Sciatic nerve (tissue), 2 donors: Measurements from ENCODE around the gene ABTB2. TPM values are rescaled to one million over a fixed set of nuclear protein-coding genes. Genes with fewer than 3 reads are reported as not detected.

Source experiments
- ATAC-seq: fragments of 200-7000 bp; cut with Tn5 transposase; one replicate; pipeline ENCODE4 v1.9.1; 2020; ENCODE audit warnings: mild to moderate bottlenecking, moderate library complexity
- DNase-seq: peaks from one replicate; pipeline ENCODE4 v3.0.0-alpha.2; 2020; ENCODE audit warnings: low spot score
- intact Hi-C: fragments of 100-400 bp; cut with DNase I; formaldehyde crosslinking; loops from one replicate; pipeline ENCODE4 v1.14.2; 2022
- total RNA-seq: library from RNA; stranded (reverse); fragmentation: NEBNext Ultra II Directional; extraction: Animal tissue kit (Norgen Biotek cat#: 25700); gene quantifications from one replicate; pipeline ENCODE4 v1.2.1, GENCODE V29; 2021
- donor health status: DM: no; HTN: no; CAD: no.
- donor health status: DM: no; HTN: no; CAD: no.

ABTB2 gene
- total RNA-seq, 1 donor from 2014 or later, result 10.5 TPM

GRCh38 chr11:34327804-34328631 is 29.8 kb downstream of the ABTB2 start:
- DNase-seq (peak; percentile 81), ATAC-seq (peak; percentile 88)
- intact Hi-C loops, result no loop called here

- DNase-seq (no peak), ATAC-seq (no peak)
- intact Hi-C loops, result no loop called here
These were observed 33.3 kb downstream of the ABTB2 start for GRCh38 chr11:34324466-34324865.

DNA sequence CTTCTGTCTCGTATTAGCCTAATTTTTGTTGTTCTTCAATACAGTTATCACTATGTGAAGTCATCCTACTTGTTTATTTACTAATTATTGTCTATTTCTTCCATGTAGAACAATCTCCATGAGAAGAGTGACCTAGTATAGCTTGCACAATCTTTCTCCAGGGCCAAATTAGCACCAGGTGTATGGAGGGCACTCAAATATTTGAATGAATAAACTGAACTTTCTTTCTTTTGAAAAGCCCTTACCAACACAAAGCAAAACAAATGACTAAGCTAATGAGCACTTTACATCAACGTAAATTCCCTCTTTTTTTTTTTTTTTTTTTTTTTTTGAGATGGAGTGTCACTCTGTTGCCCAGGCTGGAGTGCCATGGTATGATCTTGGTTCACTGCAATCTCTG is 34.2 kb downstream of the ABTB2 start:
- ATAC-seq (no peak), DNase-seq (no peak)
- intact Hi-C loops, result no loop called here

DNA sequence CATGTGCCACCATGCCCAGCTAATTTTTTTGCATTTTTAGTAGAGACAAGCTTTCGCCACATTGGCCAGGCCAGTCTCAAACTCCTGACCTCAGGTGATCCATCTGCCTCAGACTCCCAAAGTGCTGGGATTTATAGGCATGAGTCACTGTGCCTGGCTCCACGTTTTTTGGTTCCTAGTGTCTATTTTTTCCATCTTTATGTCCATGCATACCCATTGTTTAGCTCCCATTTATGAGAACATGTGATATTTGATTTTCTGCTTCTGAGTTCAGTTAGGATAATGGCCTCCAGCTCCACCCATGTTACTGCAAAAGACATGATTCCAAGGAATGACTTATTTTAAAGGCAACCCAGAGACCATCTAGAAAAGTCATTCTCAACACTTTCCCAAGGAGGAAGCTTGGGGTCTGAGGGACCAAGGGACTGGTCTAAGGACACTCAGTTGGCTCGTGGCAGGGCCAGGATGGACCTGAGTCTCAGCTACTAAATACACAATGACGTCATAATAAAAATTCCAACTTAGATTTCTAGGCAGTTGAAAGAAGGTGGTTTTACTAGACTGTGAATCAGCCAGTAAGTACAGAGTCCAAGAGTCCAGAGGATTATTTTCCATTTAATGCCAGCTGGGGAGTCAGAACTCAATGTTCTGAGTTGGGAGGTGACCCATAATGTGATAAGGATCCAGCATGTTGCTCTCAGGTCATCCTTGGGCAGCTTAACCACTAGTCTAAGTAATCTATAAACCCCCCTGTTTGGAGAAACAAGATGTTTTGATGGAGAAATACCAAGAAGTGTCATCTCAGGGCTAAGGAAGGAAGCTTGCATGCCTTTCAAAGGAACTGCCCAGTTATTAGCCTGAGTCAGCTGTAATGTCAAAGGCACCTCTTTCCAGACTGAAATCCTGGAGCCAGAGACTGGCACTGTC is 39.4 kb downstream of the ABTB2 start:
- intact Hi-C loops, result no loop called here

GRCh38 chr11:34317666-34318065 is 40.1 kb downstream of the ABTB2 start:
- DNase-seq (no peak), ATAC-seq (no peak)
- intact Hi-C loops, result no loop called here

More for the DNA sequence above, 39.4 kb downstream of the ABTB2 start:
- DNase-seq, result no peak
- no peak for ATAC-seq

- intact Hi-C loops, result no loop called here
- ATAC-seq (no peak), DNase-seq (no peak)
These were observed 40.8 kb downstream of the ABTB2 start for GRCh38 chr11:34317036-34317360.

- ATAC-seq, result peak; percentile 70
- no peak for DNase-seq
- intact Hi-C loops, result no loop called here
These were observed 41.3 kb downstream of the ABTB2 start for GRCh38 chr11:34316347-34317035.

DNA sequence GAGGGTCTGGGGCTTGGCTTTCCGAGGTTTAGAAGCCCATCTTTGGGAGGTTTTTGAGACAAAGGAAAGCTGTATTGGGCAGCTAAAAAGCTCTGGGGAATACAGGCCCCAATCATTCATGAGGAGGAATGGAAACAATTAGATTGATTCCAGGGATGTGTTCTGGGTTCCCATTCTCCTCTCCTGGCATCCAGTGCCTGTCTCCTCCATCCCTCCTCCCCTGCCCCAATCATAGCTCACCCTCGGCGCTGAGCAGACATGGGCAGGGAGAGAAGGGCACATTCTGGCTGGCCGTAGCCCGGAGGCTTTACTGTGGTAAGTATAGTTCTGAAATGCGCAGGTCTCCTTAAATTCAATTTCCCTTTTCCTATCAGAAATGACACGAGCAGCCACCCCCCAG is 42.4 kb downstream of the ABTB2 start:
- ATAC-seq, result no peak
- intact Hi-C loops, result no loop called here

DNA sequence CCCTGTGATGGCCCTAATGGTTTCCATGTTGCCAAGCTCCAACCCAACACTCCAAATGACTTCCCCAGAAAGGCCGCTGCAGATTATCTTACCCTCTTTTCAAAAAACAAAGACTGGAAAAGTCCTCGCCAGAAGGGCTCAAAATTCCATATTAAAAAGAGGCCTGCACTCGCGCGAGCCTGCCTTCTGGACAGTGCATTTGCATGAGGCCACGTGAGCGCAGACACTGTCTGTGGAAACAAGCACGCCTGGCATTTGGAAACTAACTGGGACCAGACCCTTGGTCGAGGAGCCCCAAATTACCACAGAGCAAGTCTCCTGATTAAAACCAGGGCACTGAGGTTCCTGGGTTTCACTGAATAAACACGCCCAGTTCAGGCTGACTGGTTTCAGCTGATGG is 42.9 kb downstream of the ABTB2 start:
- intact Hi-C loops, result no loop called here
- DNase-seq (no peak), ATAC-seq (no peak)

More for the DNA sequence above, 42.4 kb downstream of the ABTB2 start:
- DNase-seq, result no peak

DNA sequence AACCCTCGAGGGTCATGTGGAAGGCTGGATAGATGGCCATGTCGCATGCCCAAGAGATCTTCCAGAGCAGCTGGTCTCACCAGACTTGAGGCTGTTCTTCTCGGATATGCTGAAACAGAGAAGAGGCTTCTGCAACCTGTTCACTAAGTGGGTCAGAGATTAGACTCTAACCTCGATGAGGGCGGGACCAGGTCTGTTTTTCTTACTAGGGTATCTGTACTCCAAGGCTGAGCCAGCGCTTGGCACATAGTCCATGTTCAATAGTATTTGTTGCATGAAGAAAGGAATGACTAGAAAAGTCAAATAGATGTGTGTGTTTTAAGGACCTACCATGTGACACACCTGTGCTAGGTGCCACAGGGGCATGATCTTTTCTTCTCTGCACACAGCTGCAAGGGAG is 43.6 kb downstream of the ABTB2 start:
- intact Hi-C loops, result no loop called here
- DNase-seq, result no peak
- no peak for ATAC-seq

DNA sequence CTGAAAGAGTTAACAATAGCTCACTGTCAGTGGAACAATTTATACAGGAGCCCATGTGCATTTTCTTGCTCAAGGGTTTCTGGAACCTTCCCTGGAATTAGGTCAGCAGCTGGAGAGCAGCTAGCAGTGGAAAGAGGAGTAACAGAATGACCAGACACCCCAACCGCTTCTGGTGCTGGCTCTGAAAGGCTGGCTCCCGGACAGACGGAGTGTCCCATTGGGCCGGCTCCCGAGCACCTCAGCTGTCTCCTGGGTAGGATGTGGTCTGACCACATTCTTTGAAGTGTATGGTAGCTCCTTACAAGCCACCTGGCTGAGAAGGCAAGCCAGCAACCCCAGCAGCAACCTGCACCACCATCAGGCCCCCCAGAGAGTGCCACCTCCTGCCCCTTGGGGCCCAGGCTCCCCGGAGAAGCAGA is 44.7 kb downstream of the ABTB2 start:
- intact Hi-C loops, result no loop called here
- ATAC-seq, result no peak
- no peak for DNase-seq

- no peak for DNase-seq
- no peak for ATAC-seq
- intact Hi-C loops, result no loop called here
These were observed 46.7 kb downstream of the ABTB2 start for GRCh38 chr11:34311126-34311525.

- intact Hi-C loops, result no loop called here
- DNase-seq, result no peak
- ATAC-seq, result no peak
These were observed 47.8 kb downstream of the ABTB2 start for GRCh38 chr11:34309965-34310364.

- peak; percentile 84 for ATAC-seq
- DNase-seq, result no peak
- intact Hi-C loops, result no loop called here
These were observed 48.8 kb downstream of the ABTB2 start for GRCh38 chr11:34308913-34309585.

DNA sequence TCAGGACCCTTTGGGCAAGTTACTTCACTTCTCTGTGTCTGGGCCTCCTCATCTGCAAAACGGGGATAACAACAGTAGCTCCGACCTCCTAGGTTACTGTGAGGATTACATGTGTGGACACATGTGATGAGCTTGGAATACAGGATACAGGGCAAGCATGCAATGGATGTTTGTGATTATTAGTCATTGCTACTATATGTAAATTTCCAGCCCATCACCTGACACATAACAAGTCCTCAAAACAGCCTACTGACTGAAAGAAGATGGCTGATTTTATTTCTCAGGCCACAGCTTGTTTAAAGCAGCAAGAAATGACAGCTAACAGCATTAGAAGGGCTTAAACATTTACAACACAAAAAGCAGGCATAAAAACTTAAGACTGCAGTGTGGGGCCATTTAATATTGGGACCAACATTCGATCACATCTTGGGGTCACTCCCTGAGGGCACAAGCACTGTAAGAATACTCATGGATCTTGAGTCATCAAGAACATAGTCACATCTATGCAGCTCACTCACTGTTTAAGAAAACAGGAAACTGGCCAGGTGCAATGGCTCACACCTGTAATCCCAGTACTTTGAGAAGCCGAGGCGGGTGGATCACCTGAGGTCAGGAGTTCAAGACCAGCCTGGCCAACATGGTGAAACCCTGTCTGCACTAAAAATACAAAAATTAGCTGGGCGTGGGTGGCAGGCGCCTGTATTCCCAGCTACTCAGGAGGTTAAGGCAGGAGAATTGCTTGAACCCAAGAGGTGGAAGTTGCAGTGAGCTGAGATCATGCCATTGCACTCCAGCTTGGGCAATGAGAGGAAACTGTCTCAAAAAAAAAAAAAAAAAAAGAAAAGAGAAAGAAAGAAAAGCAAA is 49.5 kb downstream of the ABTB2 start:
- DNase-seq (no peak), ATAC-seq (peak; percentile 8)
- intact Hi-C loops, result no loop called here

DNA sequence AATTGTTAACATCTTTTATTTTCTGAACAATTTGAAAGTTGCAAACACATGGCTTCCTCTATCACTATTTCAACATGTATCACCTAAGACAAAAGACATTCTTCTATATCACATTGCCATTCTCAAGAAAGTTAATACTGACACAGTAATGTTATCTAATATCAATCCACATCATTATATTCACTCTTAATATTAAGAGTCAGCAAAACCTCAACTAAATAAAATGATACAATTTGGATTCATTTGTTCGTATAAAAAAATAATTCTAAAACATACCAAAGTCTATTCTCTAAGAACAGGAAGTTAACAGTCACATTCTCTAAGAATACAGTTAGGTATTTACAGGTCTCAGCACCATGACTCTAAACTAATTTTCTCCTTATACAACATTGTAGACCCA is 52.0 kb downstream of the ABTB2 start:
- ATAC-seq (no peak), DNase-seq (no peak)
- intact Hi-C loops, result no loop called here

DNA sequence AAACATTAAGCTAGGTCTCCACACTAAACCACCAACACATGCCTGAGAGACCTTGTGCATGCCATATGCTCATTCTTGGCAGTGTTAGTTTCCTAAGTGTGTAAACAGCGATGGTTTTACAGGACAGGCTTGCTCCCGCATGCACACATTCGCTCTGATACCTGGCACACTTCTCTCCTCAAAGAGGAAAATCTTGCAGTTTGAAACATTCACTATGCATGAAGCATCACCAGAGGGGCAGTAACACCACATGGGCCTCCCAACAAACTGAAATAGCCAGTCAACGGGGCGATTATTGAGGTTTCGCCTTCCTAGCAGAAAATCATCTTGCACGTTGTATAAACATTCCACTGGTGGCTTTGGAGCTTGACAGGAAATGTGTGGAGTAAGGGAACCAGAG is 52.6 kb downstream of the ABTB2 start:
- no peak for DNase-seq
- no peak for ATAC-seq
- intact Hi-C loops, result no loop called here

- DNase-seq, result no peak
- no peak for ATAC-seq
- intact Hi-C loops, result no loop called here
These were observed 54.7 kb downstream of the ABTB2 start for GRCh38 chr11:34303028-34303570.
